Stimulated activated CD4-positive, alpha-beta T cell treated with anti-CD3 and anti-CD28 coated beads, Interleukin-2, amount 100 ng/mL, for 24 hours (primary cell): ENCODE data around the gene NAP1L5.

Experiments used
- DNase-seq, 2 donors: peaks; one replicate each; pipeline ENCODE4 v3.0.0-alpha.2; 2020

Gene NAP1L5

GRCh38 chr4:88659055-88659889 is 38.4 kb downstream of the NAP1L5 start:
- peak; percentile 27 to 34 for DNase-seq

- no peak for DNase-seq
These were observed 42.4 kb downstream of the NAP1L5 start for GRCh38 chr4:88655226-88655625.

GRCh38 chr4:88653371-88653946 is 44.2 kb downstream of the NAP1L5 start:
- no peak for DNase-seq

- no peak for DNase-seq
These were observed 47.9 kb downstream of the NAP1L5 start for GRCh38 chr4:88649716-88650115.

- DNase-seq = no peak
These were observed 50.9 kb downstream of the NAP1L5 start for GRCh38 chr4:88646528-88647280.

GRCh38 chr4:88645994-88646393 is 51.6 kb downstream of the NAP1L5 start:
- no peak for DNase-seq
